HUES48 (cell line): ENCODE measurements around the gene SNRK.
A peak's percentile ranks its signal among the peaks of the same experiment; 100 is the strongest.

Source experiments
- H3K27ac ChIP-seq: one replicate; pipeline ENCODE4 v1.7.0; 2013; ENCODE audit warnings: low read depth, low read length, inconsistent platforms
- H3K27me3 ChIP-seq: 2 replicates; pipeline ENCODE4 v1.6.1; 2013; ENCODE audit warnings: mild to moderate bottlenecking, low read length; ENCODE audit not compliant: control insufficient read depth, insufficient read depth
- H3K36me3 ChIP-seq: 2 replicates; pipeline ENCODE4 v1.6.1; 2013; ENCODE audit warnings: low read length; ENCODE audit not compliant: control insufficient read depth, insufficient read depth
- H3K4me1 ChIP-seq: 2 replicates; pipeline ENCODE4 v1.6.1; 2013; ENCODE audit warnings: mild to moderate bottlenecking, low read length; ENCODE audit not compliant: control insufficient read depth, insufficient read depth
- H3K4me3 ChIP-seq: 2 replicates; pipeline ENCODE4 v1.5.1; 2013; ENCODE audit warnings: mild to moderate bottlenecking, low read depth, low read length
- H3K9ac ChIP-seq: 2 replicates; pipeline ENCODE4 v1.6.1; 2013; ENCODE audit warnings: mild to moderate bottlenecking, low read depth, low read length, moderate library complexity
- H3K9me3 ChIP-seq: 2 replicates; pipeline ENCODE4 v1.6.1; 2013; ENCODE audit warnings: low read length; ENCODE audit not compliant: control insufficient read depth, insufficient read depth

Gene SNRK

GRCh38 chr3:43270078-43270477, 16.3 kb upstream of the SNRK start:
- no peaks in the 10 kb centered on the region for H3K9me3 ChIP-seq
- no peak overlapping the region for H3K27ac ChIP-seq
- H3K36me3 ChIP-seq: no peaks in the 10 kb centered on the region
- H3K4me1 ChIP-seq: no peaks in the 10 kb centered on the region
- no peaks in the 10 kb centered on the region for H3K27me3 ChIP-seq
- H3K4me3 ChIP-seq: no peak overlapping the region
- no peak overlapping the region for H3K9ac ChIP-seq

- H3K9me3 ChIP-seq: no peaks in the 10 kb centered on the region
- no peak overlapping the region for H3K27ac ChIP-seq
- no peak overlapping the region for H3K9ac ChIP-seq
- H3K36me3 ChIP-seq: no peaks in the 10 kb centered on the region
- no peaks in the 10 kb centered on the region for H3K27me3 ChIP-seq
- H3K4me3 ChIP-seq: no peak overlapping the region
- no peaks in the 10 kb centered on the region for H3K4me1 ChIP-seq
Measured at GRCh38 chr3:43273416-43273815, 12.9 kb upstream of the SNRK start.

- no peak overlapping the region for H3K27ac ChIP-seq
Measured at GRCh38 chr3:43279082-43279481, 7.3 kb upstream of the SNRK start.

GRCh38 chr3:43279532-43279931, 6.8 kb upstream of the SNRK start:
- Histone ChIP-seq H3K27ac (no peak overlapping the region), H3K9me3 (no peaks in the 10 kb centered on the region), H3K36me3 (no peaks in the 10 kb centered on the region), H3K9ac (no peak overlapping the region), H3K4me1 (no peaks in the 10 kb centered on the region), H3K27me3 (no peaks in the 10 kb centered on the region), H3K4me3 (no peak overlapping the region)

More at GRCh38 chr3:43279082-43279481, 7.3 kb upstream of the SNRK start:
- no peaks in the 10 kb centered on the region for H3K4me1 ChIP-seq
- H3K9ac ChIP-seq: no peak overlapping the region
- H3K27me3 ChIP-seq: no peaks in the 10 kb centered on the region
- H3K4me3 ChIP-seq: no peak overlapping the region
- H3K36me3 ChIP-seq: no peaks in the 10 kb centered on the region
- no peaks in the 10 kb centered on the region for H3K9me3 ChIP-seq

- Histone ChIP-seq H3K27ac (no peak overlapping the region), H3K9me3 (no peaks in the 10 kb centered on the region), H3K27me3 (no peaks in the 10 kb centered on the region), H3K9ac (no peak overlapping the region), H3K4me3 (no peak overlapping the region), H3K36me3 (no peaks in the 10 kb centered on the region), H3K4me1 (peaks cover 7% of the 10 kb centered on the region)
Measured at GRCh38 chr3:43281020-43281419, 5.3 kb upstream of the SNRK start.

GRCh38 chr3:43284171-43284570, 2.2 kb upstream of the SNRK start:
- Histone ChIP-seq H3K27ac (no peak overlapping the region), H3K27me3 (peaks cover 5% of the 10 kb centered on the region; the same call in 1 of the 2 replicates), H3K9ac (no peak overlapping the region), H3K4me1 (peaks cover 22% of the 10 kb centered on the region), H3K4me3 (no peak overlapping the region), H3K9me3 (no peaks in the 10 kb centered on the region), H3K36me3 (no peaks in the 10 kb centered on the region)

- Histone ChIP-seq H3K36me3 (0 out of 2 replicates have a peak, but pooled peaks cover 6% of the 10 kb centered on the region), H3K4me1 (peaks cover 26% of the 10 kb centered on the region), H3K27ac (peak overlapping the region; percentile 34), H3K9ac (no peak overlapping the region), H3K27me3 (peaks cover 5% of the 10 kb centered on the region; the same call in 1 of the 2 replicates), H3K9me3 (no peaks in the 10 kb centered on the region), H3K4me3 (peak overlapping the region; percentile 85)
Measured at GRCh38 chr3:43285644-43286043, 696 bp upstream of the SNRK start.

GRCh38 chr3:43286841-43287499, 630 bp downstream of the SNRK start:
- peak overlapping the region; percentile 34; the same call in 1 of the 2 replicates for H3K9ac ChIP-seq
- peaks cover 5% of the 10 kb centered on the region; the same call in 1 of the 2 replicates for H3K27me3 ChIP-seq
- H3K9me3 ChIP-seq: no peaks in the 10 kb centered on the region
- H3K4me3 ChIP-seq: peak overlapping the region; percentile 85
- 0 out of 2 replicates have a peak, but pooled peaks cover 6% of the 10 kb centered on the region for H3K36me3 ChIP-seq
- peaks cover 26% of the 10 kb centered on the region for H3K4me1 ChIP-seq
- H3K27ac ChIP-seq: peak overlapping the region; percentile 27

GRCh38 chr3:43287500-43287873, 1.1 kb downstream of the SNRK start:
- H3K4me3 ChIP-seq: peak overlapping the region; percentile 85
- H3K4me1 ChIP-seq: peaks cover 26% of the 10 kb centered on the region
- peaks cover 5% of the 10 kb centered on the region; the same call in 1 of the 2 replicates for H3K27me3 ChIP-seq
- no peaks in the 10 kb centered on the region for H3K9me3 ChIP-seq
- no peak overlapping the region for H3K27ac ChIP-seq
- peak overlapping the region; percentile 34; the same call in 1 of the 2 replicates for H3K9ac ChIP-seq
- 0 out of 2 replicates have a peak, but pooled peaks cover 6% of the 10 kb centered on the region for H3K36me3 ChIP-seq

GRCh38 chr3:43288366-43288765, 2.0 kb downstream of the SNRK start:
- Histone ChIP-seq H3K4me1 (peaks cover 26% of the 10 kb centered on the region), H3K36me3 (0 out of 2 replicates have a peak, but pooled peaks cover 6% of the 10 kb centered on the region), H3K9me3 (no peaks in the 10 kb centered on the region), H3K4me3 (no peak overlapping the region), H3K27ac (no peak overlapping the region), H3K27me3 (peaks cover 5% of the 10 kb centered on the region; the same call in 1 of the 2 replicates), H3K9ac (no peak overlapping the region)

GRCh38 chr3:43288850-43289249, 2.5 kb downstream of the SNRK start:
- H3K9me3 ChIP-seq: no peaks in the 10 kb centered on the region
- no peak overlapping the region for H3K9ac ChIP-seq
- H3K27me3 ChIP-seq: peaks cover 5% of the 10 kb centered on the region; the same call in 1 of the 2 replicates
- no peak overlapping the region for H3K4me3 ChIP-seq
- no peak overlapping the region for H3K27ac ChIP-seq
- H3K36me3 ChIP-seq: 0 out of 2 replicates have a peak, but pooled peaks cover 6% of the 10 kb centered on the region
- peaks cover 26% of the 10 kb centered on the region for H3K4me1 ChIP-seq
